ENCODE data around the gene PLXDC2. TPM values are rescaled to one million over a fixed set of nuclear protein-coding genes. Genes with fewer than 3 reads are reported as not detected.

The PLXDC2 gene
- total RNA-seq, 1 experiment from 2014 or later = 0.21 TPM

DNA sequence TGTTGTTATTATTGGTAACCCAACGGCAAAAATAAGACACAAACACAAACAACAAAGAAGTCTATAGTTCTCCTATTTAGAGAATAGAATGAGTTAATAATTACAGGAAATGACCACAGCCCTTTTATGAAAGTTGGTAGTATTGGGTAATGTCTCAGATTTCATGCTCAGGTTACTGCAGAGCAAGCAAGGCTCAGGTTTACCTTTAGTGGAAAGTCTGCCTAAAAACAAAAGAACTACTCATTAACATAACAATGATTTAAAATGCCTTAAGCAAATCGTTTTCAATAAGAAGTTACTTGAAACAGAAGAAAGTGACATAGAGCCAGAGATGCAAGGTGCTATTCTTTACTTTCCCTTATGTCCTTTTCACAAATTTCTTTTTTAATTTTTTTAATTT lies 441.2 kb downstream of the PLXDC2 start:
- Histone ChIP-seq H3K27ac (ENCODE audit: low read length) (no peak overlapping the region), H3K4me3 (ENCODE audit: low read depth in 2 of 2, low read length in 2 of 2) (no peak overlapping the region), H3K27me3 (ENCODE audit: control insufficient read depth, insufficient read depth, low read length) (no peaks in the 10 kb centered on the region), H3K36me3 (ENCODE audit: control insufficient read depth, insufficient read depth, low read length) (no peaks in the 10 kb centered on the region), H3K9me3 (ENCODE audit: control insufficient read depth, insufficient read depth, low read depth, low read length) (no peaks in the 10 kb centered on the region), H3K4me1 (ENCODE audit: control insufficient read depth, insufficient read depth, low read length) (no peaks in the 10 kb centered on the region)
- intact Hi-C loops (cut with micrococcal nuclease; ENCODE audit: unreplicated experiment) (no loop called here), in situ Hi-C loops (cut with HindIII; ENCODE audit: low pct_unique_long_range_greater_than_20kb, low sequenced_read_pairs) (no loop called here)
- CTCF ChIA-PET = no interaction called here
- ATAC-seq (no peak), DNase-seq (ENCODE audit: low read depth, low spot score) (no peak)
- BruUV-seq (replicated peaks) = no TSS peak
- no peak for TF ChIP-seq SIN3A (IDR thresholded peaks at IDR 0.05; ENCODE audit: borderline replicate concordance, insufficient read depth, low read depth, low read length)
- no peak for TF ChIP-seq POLR2AphosphoS5 (IDR thresholded peaks at IDR 0.05; ENCODE audit: low read depth, low read length)
- no peak for TF ChIP-seq REST (IDR thresholded peaks at IDR 0.05; ENCODE audit: insufficient read depth in 1 of 2, low read depth in 2 of 2, low read length in 1 of 2)
- no peak for TF ChIP-seq CTCF (IDR thresholded peaks at IDR 0.05)
- TF ChIP-seq TCF7L2 (IDR thresholded peaks at IDR 0.05; ENCODE audit: low read depth, low read length) = no peak
- POLR2A ChIA-PET = no interaction called here

GRCh38 chr10:20265146-20265545 lies 448.9 kb downstream of the PLXDC2 start:
- in situ Hi-C loops (cut with HindIII; ENCODE audit: low pct_unique_long_range_greater_than_20kb, low sequenced_read_pairs) (no loop called here), intact Hi-C loops (cut with micrococcal nuclease; ENCODE audit: unreplicated experiment) (no loop called here)
- H3K9me3 ChIP-seq (ENCODE audit: control insufficient read depth, insufficient read depth, low read depth, low read length) = no peaks in the 10 kb centered on the region
- CTCF ChIA-PET = no interaction called here
- no peak for TF ChIP-seq TCF7L2 (IDR thresholded peaks at IDR 0.05; ENCODE audit: low read depth, low read length)
- no peak for TF ChIP-seq POLR2AphosphoS5 (IDR thresholded peaks at IDR 0.05; ENCODE audit: low read depth, low read length)
- no peak for TF ChIP-seq SIN3A (IDR thresholded peaks at IDR 0.05; ENCODE audit: borderline replicate concordance, insufficient read depth, low read depth, low read length)
- TF ChIP-seq REST (IDR thresholded peaks at IDR 0.05; ENCODE audit: insufficient read depth in 1 of 2, low read depth in 2 of 2, low read length in 1 of 2) = no peak
- no peak for TF ChIP-seq CTCF (IDR thresholded peaks at IDR 0.05)
- H3K27me3 ChIP-seq (ENCODE audit: control insufficient read depth, insufficient read depth, low read length) = no peaks in the 10 kb centered on the region
- H3K4me3 ChIP-seq (ENCODE audit: low read depth in 2 of 2, low read length in 2 of 2) = no peak overlapping the region
- H3K36me3 ChIP-seq (ENCODE audit: control insufficient read depth, insufficient read depth, low read length) = no peaks in the 10 kb centered on the region
- BruUV-seq (replicated peaks) = no TSS peak
- DNase-seq (ENCODE audit: low read depth, low spot score) = no peak
- H3K27ac ChIP-seq (ENCODE audit: low read length) = no peak overlapping the region
- no peak for ATAC-seq
- no peaks in the 10 kb centered on the region for H3K4me1 ChIP-seq (ENCODE audit: control insufficient read depth, insufficient read depth, low read length)
- POLR2A ChIA-PET = no interaction called here

All from Panc1 (cell line).